Inflammatory macrophage treated with lipopolysaccharide for 4 hours (primary cell): ENCODE measurements around the gene PDP2.

Experiments used
- DNase-seq: peaks from one replicate; pipeline ENCODE4 v3.0.0-alpha.2; 2020

The PDP2 gene

GRCh38 chr16:66939366-66939765, 59.1 kb downstream of the PDP2 start:
- no peak for DNase-seq

GRCh38 chr16:66940236-66940635, 59.9 kb downstream of the PDP2 start:
- no peak for DNase-seq
